Body of pancreas (tissue), 4 donors: Measurements from ENCODE around the gene LYPD4. TPM values are rescaled to one million over a fixed set of nuclear protein-coding genes. Genes with fewer than 3 reads are reported as not detected.
"Not testable (repeated sequence)": the region's sequence is repeated elsewhere in the genome, so short reads cannot be mapped to it uniquely, and the experiment has no call there.

Experiments
- ATAC-seq: fragments of 150-250 bp; one replicate; pipeline ENCODE4 v1.9.1; 2016
- DNase-seq, 4 donors: peaks; one replicate each; pipeline ENCODE4 v3.0.0-alpha.2; 2019
- H3K27ac ChIP-seq, 4 donors: fragments of 200-600 bp; sonication (generic); 1 replicate in 3 of 4; 2 replicates in 1 of 4; pipeline versions ENCODE4 v1.5.1 to v1.6.1; 2016 to 2019; ENCODE audit warnings: mild to moderate bottlenecking in 1 of 4, mixed read lengths in 1 of 4, moderate library complexity in 1 of 4
- H3K27me3 ChIP-seq, 2 donors: fragments of 200-600 bp; sonication (generic); one replicate each; pipeline ENCODE4 v1.6.0; 2016; ENCODE audit warnings: mild to moderate bottlenecking in 1 of 2
- H3K36me3 ChIP-seq, 2 donors: fragments of 200-600 bp; sonication (generic); replicated peaks in 1 of 2; 2 replicates each; pipeline ENCODE4 v1.5.1; 2016; ENCODE audit warnings: low read depth in 2 of 2; ENCODE audit not compliant: insufficient read depth in 1 of 2
- H3K4me1 ChIP-seq: fragments of 200-600 bp; sonication (generic); one replicate; pipeline ENCODE4 v1.6.0; 2016
- H3K4me3 ChIP-seq, 2 donors: fragments of 200-600 bp; sonication (generic); 1 replicate in 1 of 2; 2 replicates in 1 of 2; pipeline ENCODE4 v1.5.1; 2016 to 2019
- H3K9me3 ChIP-seq, 3 donors: fragments of 200-600 bp; sonication (generic); 1 replicate in 2 of 3; 2 replicates in 1 of 3; pipeline ENCODE4 v1.5.1; 2016
- CTCF ChIP-seq, 7 experiments: fragments of 450-650 bp in 4 of 7; fragments of 200-600 bp in 3 of 7; sonication (generic) in 3 of 7; IDR thresholded peaks; one replicate each; pipeline ENCODE4 v1.5.1; 2016 to 2019; ENCODE audit warnings: antibody characterized with exemption in 7 of 7
- POLR2A ChIP-seq, 3 donors: fragments of 450-650 bp; IDR thresholded peaks; one replicate each; pipeline ENCODE4 v1.6.1; 2016; ENCODE audit warnings: antibody characterized with exemption in 3 of 3, mild to moderate bottlenecking in 2 of 3
- WGBS, 2 donors: methylation state at CpG; one replicate each; pipeline ENCODE4 v1.1.5; 2017; 5-methylcytosine and 5-hydroxymethylcytosine counted together
- intact Hi-C: fragments of 100-400 bp; cut with DNase I; formaldehyde crosslinking; loops from one replicate; pipeline ENCODE4 v1.15.1; 2023
- total RNA-seq, 2 donors: library from RNA; depleted of rRNA; stranded (reverse); fragments of >200 nt; gene quantifications; one replicate each; pipeline ENCODE4 v1.1.0, GENCODE V29; 2016

The LYPD4 gene
- total RNA-seq, 2 donors from 2014 or later: not detected

- H3K27ac ChIP-seq: no peak overlapping the region
- no peak overlapping the region for H3K4me3 ChIP-seq
- 50 to 58% methylated on average over 7 of the region's 7 CpGs for WGBS, 2 donors
- ATAC-seq: no peak
- H3K27me3 ChIP-seq: no peaks in the 10 kb centered on the region
- TF ChIP-seq POLR2A (IDR thresholded peaks at IDR 0.05) (no peak), CTCF (IDR thresholded peaks at IDR 0.05) (no peak)
- peaks cover 3% of the 10 kb centered on the region for H3K4me1 ChIP-seq
- H3K36me3 ChIP-seq: no peaks in the 10 kb centered on the region
- no peak for DNase-seq
- H3K9me3 ChIP-seq: no peaks in the 10 kb centered on the region
- intact Hi-C loops: loop anchor here (5.0 kb wide), 2 partner anchors 58 to 78 kb away; partner anchors contain the start of gene RABAC1
Observed at GRCh38 chr19:41879670-41880328, 35.3 kb upstream of the LYPD4 start.

- Histone ChIP-seq H3K4me3 (no peak overlapping the region), H3K9me3 (no peaks in the 10 kb centered on the region), H3K4me1 (no peaks in the 10 kb centered on the region), H3K36me3 (no peaks in the 10 kb centered on the region), H3K27ac (no peak overlapping the region), H3K27me3 (no peaks in the 10 kb centered on the region)
- DNase-seq (no peak), ATAC-seq (no peak)
- intact Hi-C loops: loop anchor here (5.0 kb wide), 2 partner anchors 58 to 78 kb away; partner anchors contain the start of gene RABAC1
- no peak for TF ChIP-seq CTCF (IDR thresholded peaks at IDR 0.05)
- no peak for TF ChIP-seq POLR2A (IDR thresholded peaks at IDR 0.05)
- WGBS, 2 donors: 65 to 81% methylated on average over 8 to 21 of the region's 21 CpGs
Observed at GRCh38 chr19:41879080-41879479, 34.6 kb upstream of the LYPD4 start.

GRCh38 chr19:41877916-41878905 is 33.7 kb upstream of the LYPD4 start:
- no peak overlapping the region for H3K27ac ChIP-seq
- H3K4me3 ChIP-seq: no peak overlapping the region
- no peaks in the 10 kb centered on the region for H3K27me3 ChIP-seq
- no peak for ATAC-seq
- no peak for DNase-seq
- H3K36me3 ChIP-seq: no peaks in the 10 kb centered on the region
- intact Hi-C loops: loop anchor here (5.0 kb wide), 2 partner anchors 59 to 79 kb away; partner anchors contain the start of gene RABAC1
- 59 to 66% methylated on average over 13 to 16 of the region's 17 CpGs for WGBS, 2 donors
- no peak for TF ChIP-seq CTCF (IDR thresholded peaks at IDR 0.05)
- no peak for TF ChIP-seq POLR2A (IDR thresholded peaks at IDR 0.05)
- no peaks in the 10 kb centered on the region for H3K9me3 ChIP-seq
- H3K4me1 ChIP-seq: peaks cover 4% of the 10 kb centered on the region

- intact Hi-C loops: loop anchor here (5.0 kb wide), 2 partner anchors 60 to 80 kb away; partner anchors contain the start of gene RABAC1
- H3K36me3 ChIP-seq: no peaks in the 10 kb centered on the region
- TF ChIP-seq POLR2A (IDR thresholded peaks at IDR 0.05): no peak
- TF ChIP-seq CTCF (IDR thresholded peaks at IDR 0.05): no peak
- peaks cover 8% of the 10 kb centered on the region for H3K4me1 ChIP-seq
- no peaks in the 10 kb centered on the region for H3K27me3 ChIP-seq
- no peak for DNase-seq
- H3K27ac ChIP-seq: no peak within 1 kb of the TSS
- H3K4me3 ChIP-seq: no peak within 1 kb of the TSS
- no peak for ATAC-seq
- no peaks in the 10 kb centered on the region for H3K9me3 ChIP-seq
- WGBS, 2 donors: 57 to 60% methylated on average over 8 to 9 of the region's 9 CpGs
Observed at GRCh38 chr19:41876847-41877832, 32.7 kb upstream of the LYPD4 start, which contains the start of gene CD79A. TSS of gene CD79A (plus strand) at chr19:41877279. CDS start at chr19:41877305, 26 bp downstream.

- H3K4me1 ChIP-seq, H3K27me3 ChIP-seq, ATAC-seq, DNase-seq, H3K9me3 ChIP-seq, H3K4me3 ChIP-seq, H3K36me3 ChIP-seq: not testable (repeated sequence)
- peak overlapping the region in 1 of 4 donors; percentile 14 for H3K27ac ChIP-seq
- WGBS, 2 donors: 48 to 60% methylated on average over 3 of the region's 3 CpGs
- intact Hi-C loops: loop anchor here (5.0 kb wide), 2 partner anchors 61 to 81 kb away; partner anchors contain the start of gene RABAC1
Observed at GRCh38 chr19:41875973-41876372, 31.5 kb upstream of the LYPD4 start.
